GM12872 (cell line): ENCODE data around the gene FRK.

Experiments
- TF ChIP-seq, protein P1 (sequence below): IDR thresholded peaks from 3 replicates; pipeline ENCODE4 v1.5.1; 2011; ENCODE audit warnings: low read depth, mild to moderate bottlenecking, low read length, moderate library complexity; ENCODE audit not compliant: insufficient read depth

Gene FRK

DNA sequence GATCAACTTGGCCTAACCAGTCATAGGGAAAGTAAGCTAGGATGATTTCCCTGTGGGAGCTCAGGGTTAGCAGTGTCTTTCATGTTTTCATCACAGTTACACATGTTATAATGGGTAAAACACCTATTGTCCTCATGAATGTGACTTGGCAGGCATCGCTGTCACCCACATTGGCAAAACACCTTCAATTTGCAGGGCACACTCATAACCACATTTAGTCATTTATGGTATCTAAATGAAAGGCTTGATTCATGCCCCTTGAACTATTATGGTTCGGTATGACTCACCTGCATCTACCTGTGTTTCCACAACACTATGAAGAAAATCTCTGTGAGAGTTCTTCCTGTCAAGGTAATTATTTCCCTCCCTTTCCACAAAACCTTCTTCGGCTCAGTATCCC lies 49.2 kb downstream of the FRK start:
- TF ChIP-seq, protein P1, sequence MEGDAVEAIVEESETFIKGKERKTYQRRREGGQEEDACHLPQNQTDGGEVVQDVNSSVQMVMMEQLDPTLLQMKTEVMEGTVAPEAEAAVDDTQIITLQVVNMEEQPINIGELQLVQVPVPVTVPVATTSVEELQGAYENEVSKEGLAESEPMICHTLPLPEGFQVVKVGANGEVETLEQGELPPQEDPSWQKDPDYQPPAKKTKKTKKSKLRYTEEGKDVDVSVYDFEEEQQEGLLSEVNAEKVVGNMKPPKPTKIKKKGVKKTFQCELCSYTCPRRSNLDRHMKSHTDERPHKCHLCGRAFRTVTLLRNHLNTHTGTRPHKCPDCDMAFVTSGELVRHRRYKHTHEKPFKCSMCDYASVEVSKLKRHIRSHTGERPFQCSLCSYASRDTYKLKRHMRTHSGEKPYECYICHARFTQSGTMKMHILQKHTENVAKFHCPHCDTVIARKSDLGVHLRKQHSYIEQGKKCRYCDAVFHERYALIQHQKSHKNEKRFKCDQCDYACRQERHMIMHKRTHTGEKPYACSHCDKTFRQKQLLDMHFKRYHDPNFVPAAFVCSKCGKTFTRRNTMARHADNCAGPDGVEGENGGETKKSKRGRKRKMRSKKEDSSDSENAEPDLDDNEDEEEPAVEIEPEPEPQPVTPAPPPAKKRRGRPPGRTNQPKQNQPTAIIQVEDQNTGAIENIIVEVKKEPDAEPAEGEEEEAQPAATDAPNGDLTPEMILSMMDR: no peak

DNA sequence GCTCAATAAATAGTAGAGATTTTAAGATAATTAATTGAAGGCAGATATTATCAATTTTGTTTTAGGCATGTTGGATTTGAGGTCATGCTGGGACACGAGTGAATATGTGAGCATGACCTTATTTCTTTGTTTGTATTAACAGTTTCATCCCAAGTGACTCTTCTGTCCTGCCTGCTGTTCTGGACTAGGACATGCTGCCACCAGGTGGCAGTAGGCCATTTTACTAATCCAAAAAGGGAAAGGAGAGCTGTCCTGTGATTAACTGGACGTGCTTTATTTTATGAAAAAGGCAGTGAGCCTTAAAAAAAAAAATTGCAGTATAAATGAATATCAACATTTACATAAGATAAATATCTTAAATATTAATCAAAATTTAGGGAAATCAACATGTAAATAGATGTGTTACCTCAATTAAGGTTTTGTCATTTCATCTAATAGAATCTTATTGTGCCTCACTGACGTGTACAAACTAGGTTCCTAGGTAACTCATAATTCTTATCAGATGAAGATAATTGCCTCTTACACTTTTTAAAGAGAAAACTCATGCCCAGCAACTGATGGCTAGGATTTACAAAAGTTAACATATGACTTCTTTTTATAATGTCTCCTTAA lies 49.8 kb downstream of the FRK start:
- TF ChIP-seq, protein P1: peak; percentile 73

DNA sequence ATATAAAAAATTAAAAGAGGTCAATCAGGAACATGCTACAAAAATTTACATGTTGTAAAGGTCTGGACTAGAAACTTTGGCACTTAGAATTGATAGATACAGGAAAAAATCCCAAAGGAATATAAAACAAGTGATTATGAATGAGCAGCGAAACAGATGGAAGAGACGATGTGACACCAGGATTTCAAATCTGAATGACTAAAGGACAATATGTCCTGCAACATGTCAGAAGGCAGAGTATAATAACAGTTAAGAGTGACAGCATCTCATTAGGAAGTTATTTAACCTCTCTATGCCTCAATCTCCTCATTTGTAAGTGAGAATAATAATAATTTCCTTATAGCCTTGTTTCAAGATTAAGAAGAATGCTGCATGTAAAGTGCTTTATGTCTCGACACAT lies 50.3 kb downstream of the FRK start:
- TF ChIP-seq, protein P1: no peak

DNA sequence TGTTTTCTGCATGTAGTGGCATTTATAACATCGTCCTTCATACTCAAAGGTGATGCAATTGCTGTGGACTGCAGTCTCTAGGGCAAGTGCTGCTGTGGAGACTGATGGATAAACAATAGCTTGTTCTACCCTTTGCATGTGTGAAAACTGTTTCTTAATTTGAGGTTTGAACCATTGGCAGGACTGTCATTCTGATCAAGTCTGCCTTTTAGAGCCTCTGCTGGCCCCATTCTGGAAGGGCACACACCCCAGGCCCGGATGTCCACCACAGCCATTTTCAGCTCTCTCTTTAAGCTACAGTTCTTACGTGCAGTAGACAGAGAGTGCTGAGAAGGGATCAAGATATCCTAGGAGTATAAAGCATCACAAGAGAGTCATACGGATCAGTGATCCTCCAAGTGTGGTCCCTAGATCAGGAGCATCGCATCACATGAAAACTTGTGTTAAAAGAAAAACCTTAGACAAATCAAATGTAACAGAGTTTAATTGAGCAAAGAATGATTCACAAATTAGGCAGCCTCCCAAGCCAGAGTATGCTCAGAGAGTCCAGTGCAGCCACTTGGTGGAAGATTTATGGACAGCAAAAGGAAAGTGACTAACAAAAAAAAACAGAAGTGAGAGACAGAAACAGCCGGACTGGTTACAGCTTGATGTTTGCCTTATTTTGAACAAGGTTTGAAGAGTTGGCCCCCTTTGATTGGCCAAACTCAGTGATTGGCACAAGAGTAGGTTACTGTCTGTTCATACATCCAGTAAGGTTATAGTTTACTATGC lies 52.0 kb downstream of the FRK start:
- TF ChIP-seq, protein P1: no peak

DNA sequence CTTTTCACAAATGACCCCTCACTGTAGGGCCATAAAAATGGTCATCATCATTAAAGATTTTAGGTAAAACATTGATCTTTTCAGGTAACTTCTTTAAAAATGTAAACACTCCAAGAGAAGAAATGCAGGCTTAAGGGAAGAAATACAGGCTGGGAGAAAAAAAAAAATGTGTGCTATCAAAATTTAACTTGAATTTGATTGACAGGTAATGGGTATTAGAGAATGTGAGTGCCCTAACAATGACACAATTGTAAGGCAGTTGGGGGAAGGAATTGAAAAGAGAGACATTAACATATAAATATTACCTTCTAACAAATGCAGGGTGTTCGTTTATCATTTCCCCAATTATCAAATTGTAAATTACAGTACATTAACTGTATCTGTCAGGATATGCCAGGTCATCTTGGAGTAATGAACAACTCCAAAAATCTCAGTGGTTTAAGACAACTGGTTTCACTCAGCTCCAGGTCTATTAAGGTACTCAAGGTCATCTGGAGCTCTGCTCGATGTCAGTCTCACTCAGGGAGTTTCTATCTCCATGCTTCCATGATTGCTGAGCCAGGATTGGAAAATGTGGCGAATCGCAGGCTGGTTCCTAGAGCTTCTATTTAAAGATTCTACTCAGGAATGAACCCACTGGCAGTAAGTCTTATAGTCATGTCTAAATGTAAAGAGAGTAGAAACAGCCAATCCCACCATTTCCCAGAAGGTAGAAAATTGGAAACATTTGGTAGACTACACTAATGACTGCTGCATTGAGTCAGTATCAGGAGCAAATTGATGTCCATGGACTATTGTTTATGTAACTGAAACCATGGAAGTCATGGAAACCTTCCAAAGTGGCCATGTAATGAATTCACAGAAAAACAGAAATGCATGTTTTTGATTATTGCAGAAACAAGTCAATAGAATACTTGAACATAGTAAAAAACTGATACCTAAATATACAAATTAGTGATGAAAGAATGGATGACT lies 55.6 kb downstream of the FRK start:
- TF ChIP-seq, protein P1: no peak

DNA sequence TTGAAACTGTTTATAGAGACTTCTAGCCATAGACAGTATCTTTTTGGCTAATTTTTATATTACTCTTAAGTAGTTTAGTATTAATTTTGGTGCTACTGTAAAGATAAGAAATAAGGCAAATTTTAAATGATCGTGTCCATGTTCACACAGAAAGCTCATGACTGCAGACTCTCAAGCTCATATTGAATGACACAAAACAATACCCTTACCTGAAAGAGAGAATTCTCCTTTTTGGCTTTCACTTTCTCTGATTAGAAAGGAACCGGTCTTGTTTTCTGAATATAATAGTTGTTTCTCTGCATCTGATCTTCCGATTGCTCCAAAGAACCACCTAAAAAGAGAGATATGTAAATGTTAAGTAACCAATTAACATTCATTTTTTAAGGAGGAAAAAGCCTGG lies 57.0 kb downstream of the FRK start:
- TF ChIP-seq, protein P1: no peak

DNA sequence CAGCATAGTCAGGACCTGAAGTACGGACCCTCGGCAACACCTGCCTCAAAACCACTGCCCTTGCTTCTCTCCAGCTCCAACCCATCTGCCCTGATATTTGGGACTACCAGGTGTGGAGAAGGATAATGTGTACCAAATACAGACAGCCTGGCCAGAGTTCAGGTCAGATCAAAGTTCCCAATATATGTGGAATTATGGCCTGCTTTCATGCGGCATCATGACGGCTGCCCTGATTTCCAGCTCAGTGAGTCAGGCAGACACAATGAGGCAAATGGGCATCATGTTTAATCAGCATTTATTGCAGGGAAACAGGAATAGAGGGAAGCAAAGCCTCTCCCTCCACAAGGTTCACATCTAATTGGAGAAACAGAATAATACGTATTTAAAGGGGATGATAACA lies 57.9 kb downstream of the FRK start:
- TF ChIP-seq, protein P1: no peak
